ENCODE measurements around the gene MFSD12. TPM values are rescaled to one million over a fixed set of nuclear protein-coding genes. Genes with fewer than 3 reads are reported as not detected.

Gene MFSD12
- total RNA-seq, 1 donor from 2014 or later: 181 TPM

- no peak overlapping the region for H3K4me3 Mint-ChIP-seq (ENCODE audit: unreplicated experiment)
- H3K27me3 Mint-ChIP-seq (ENCODE audit: low read depth, unreplicated experiment): peaks cover 6% of the 10 kb centered on the region
- no peaks in the 10 kb centered on the region for H3K36me3 ChIP-seq (ENCODE audit: insufficient read depth, low read length)
- H3K9ac ChIP-seq (ENCODE audit: low read length): peak overlapping the region; percentile 58
- no peak for FAIRE-seq
- no peak overlapping the region for H3K27ac ChIP-seq (ENCODE audit: low read depth, low read length)
- DNase-seq (ENCODE audit: low read depth): no peak
- H4K20me1 ChIP-seq (ENCODE audit: insufficient read depth, low read length): peaks cover 14% of the 10 kb centered on the region
- peak overlapping the region; percentile 64 for H3K4me3 ChIP-seq (ENCODE audit: insufficient read depth, low read depth, low read length)
- H3K4me2 ChIP-seq (ENCODE audit: low read length): peak overlapping the region; percentile 84
- no peaks in the 10 kb centered on the region for H3K27me3 ChIP-seq (ENCODE audit: insufficient read depth, low read length)
- H3K79me2 ChIP-seq (ENCODE audit: insufficient read depth, low read length): no peaks in the 10 kb centered on the region
- peaks cover 3% of the 10 kb centered on the region for H3K36me3 Mint-ChIP-seq (ENCODE audit: low read depth, unreplicated experiment)
- H3K4me1 Mint-ChIP-seq (ENCODE audit: low read depth, unreplicated experiment): peaks cover 7% of the 10 kb centered on the region
- peak overlapping the region; percentile 80 for H2AFZ ChIP-seq (ENCODE audit: low read depth, low read length)
- H3K9me3 Mint-ChIP-seq (ENCODE audit: unreplicated experiment): no peaks in the 10 kb centered on the region
- no peak overlapping the region for H3K27ac Mint-ChIP-seq (ENCODE audit: unreplicated experiment)
- no peak for TF ChIP-seq CTCF (IDR thresholded peaks at IDR 0.05; ENCODE audit: insufficient read depth, low read depth, low read length)
- no peak for TF ChIP-seq EZH2 (IDR thresholded peaks at IDR 0.05; ENCODE audit: insufficient read depth, low read length)
- no peaks in the 10 kb centered on the region for H3K9me3 ChIP-seq (ENCODE audit: insufficient read depth, low read depth, low read length)
- peaks cover 28% of the 10 kb centered on the region for H3K4me1 ChIP-seq (ENCODE audit: insufficient read depth, low read length)
Observed at GRCh38 chr19:3606174-3606689, 48.8 kb upstream of the MFSD12 start.

- Histone ChIP-seq H3K9ac (ENCODE audit: low read length) (peak overlapping the region; percentile 58), H3K27ac (ENCODE audit: low read depth, low read length) (no peak overlapping the region), H3K27me3 (ENCODE audit: insufficient read depth, low read length) (no peaks in the 10 kb centered on the region), H3K9me3 (ENCODE audit: insufficient read depth, low read depth, low read length) (no peaks in the 10 kb centered on the region), H3K4me1 (ENCODE audit: insufficient read depth, low read length) (peaks cover 28% of the 10 kb centered on the region), H3K36me3 (ENCODE audit: insufficient read depth, low read length) (no peaks in the 10 kb centered on the region), H2AFZ (ENCODE audit: low read depth, low read length) (peak overlapping the region; percentile 8), H3K4me2 (ENCODE audit: low read length) (peak overlapping the region; percentile 84), H3K4me3 (ENCODE audit: insufficient read depth, low read depth, low read length) (peak overlapping the region; percentile 64), H3K79me2 (ENCODE audit: insufficient read depth, low read length) (no peaks in the 10 kb centered on the region), H4K20me1 (ENCODE audit: insufficient read depth, low read length) (peaks cover 14% of the 10 kb centered on the region)
- FAIRE-seq (no peak), DNase-seq (ENCODE audit: low read depth) (no peak)
- peaks cover 6% of the 10 kb centered on the region for H3K27me3 Mint-ChIP-seq (ENCODE audit: low read depth, unreplicated experiment)
- no peak overlapping the region for H3K4me3 Mint-ChIP-seq (ENCODE audit: unreplicated experiment)
- H3K27ac Mint-ChIP-seq (ENCODE audit: unreplicated experiment): no peak overlapping the region
- no peak for TF ChIP-seq EZH2 (IDR thresholded peaks at IDR 0.05; ENCODE audit: insufficient read depth, low read length)
- TF ChIP-seq CTCF (IDR thresholded peaks at IDR 0.05; ENCODE audit: insufficient read depth, low read depth, low read length): no peak
- no peaks in the 10 kb centered on the region for H3K9me3 Mint-ChIP-seq (ENCODE audit: unreplicated experiment)
- peaks cover 3% of the 10 kb centered on the region for H3K36me3 Mint-ChIP-seq (ENCODE audit: low read depth, unreplicated experiment)
- H3K4me1 Mint-ChIP-seq (ENCODE audit: low read depth, unreplicated experiment): peaks cover 7% of the 10 kb centered on the region
Observed at GRCh38 chr19:3605770-3606169, 48.4 kb upstream of the MFSD12 start.

- Histone ChIP-seq H2AFZ (ENCODE audit: low read depth, low read length) (no peak overlapping the region), H3K9me3 (ENCODE audit: insufficient read depth, low read depth, low read length) (no peaks in the 10 kb centered on the region), H3K4me1 (ENCODE audit: insufficient read depth, low read length) (peaks cover 28% of the 10 kb centered on the region), H3K36me3 (ENCODE audit: insufficient read depth, low read length) (no peaks in the 10 kb centered on the region), H4K20me1 (ENCODE audit: insufficient read depth, low read length) (peaks cover 13% of the 10 kb centered on the region), H3K4me2 (ENCODE audit: low read length) (peak overlapping the region; percentile 84), H3K27ac (ENCODE audit: low read depth, low read length) (no peak overlapping the region), H3K9ac (ENCODE audit: low read length) (peak overlapping the region; percentile 58), H3K4me3 (ENCODE audit: insufficient read depth, low read depth, low read length) (peak overlapping the region; percentile 64), H3K79me2 (ENCODE audit: insufficient read depth, low read length) (no peaks in the 10 kb centered on the region), H3K27me3 (ENCODE audit: insufficient read depth, low read length) (no peaks in the 10 kb centered on the region)
- Mint-ChIP-seq H3K27ac (ENCODE audit: unreplicated experiment) (no peak overlapping the region), H3K36me3 (ENCODE audit: low read depth, unreplicated experiment) (peaks cover under 1% of the 10 kb centered on the region), H3K27me3 (ENCODE audit: low read depth, unreplicated experiment) (peaks cover 6% of the 10 kb centered on the region), H3K9me3 (ENCODE audit: unreplicated experiment) (no peaks in the 10 kb centered on the region), H3K4me3 (ENCODE audit: unreplicated experiment) (no peak overlapping the region), H3K4me1 (ENCODE audit: low read depth, unreplicated experiment) (peaks cover 7% of the 10 kb centered on the region)
- no peak for DNase-seq (ENCODE audit: low read depth)
- TF ChIP-seq EZH2 (IDR thresholded peaks at IDR 0.05; ENCODE audit: insufficient read depth, low read length) (no peak), CTCF (IDR thresholded peaks at IDR 0.05; ENCODE audit: insufficient read depth, low read depth, low read length) (no peak)
- FAIRE-seq: no peak
Observed at GRCh38 chr19:3605361-3605760, 48.0 kb upstream of the MFSD12 start.

Data from astrocyte (in vitro differentiated cells and primary cell).